Measurements from ENCODE around the gene NMNAT2.

The NMNAT2 gene

GRCh38 chr1:183203094-183203493 is 215.1 kb downstream of the NMNAT2 start:
- no peak for DNase-seq

GRCh38 chr1:183200451-183200850 is 217.7 kb downstream of the NMNAT2 start:
- no peak for DNase-seq

DNA sequence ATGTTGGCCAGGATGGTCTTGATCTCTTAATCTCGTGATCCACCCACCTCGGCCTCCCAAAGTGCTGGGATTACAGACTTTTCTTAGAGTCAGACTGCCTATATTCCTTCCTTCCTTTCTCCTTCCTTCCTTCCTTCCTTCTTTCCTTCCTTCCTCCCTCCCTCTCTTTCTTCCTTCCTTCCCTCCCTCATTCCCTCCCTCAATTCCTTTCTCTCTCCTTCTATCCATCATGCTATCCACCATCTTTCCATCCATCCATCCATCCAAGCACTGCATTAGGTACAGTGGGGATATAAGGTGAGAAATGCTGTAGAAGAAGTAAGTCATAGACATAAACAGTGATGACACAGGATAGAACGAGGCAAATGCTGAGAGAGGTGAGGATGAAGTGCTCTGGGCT is 218.9 kb downstream of the NMNAT2 start:
- no peak for DNase-seq

DNA sequence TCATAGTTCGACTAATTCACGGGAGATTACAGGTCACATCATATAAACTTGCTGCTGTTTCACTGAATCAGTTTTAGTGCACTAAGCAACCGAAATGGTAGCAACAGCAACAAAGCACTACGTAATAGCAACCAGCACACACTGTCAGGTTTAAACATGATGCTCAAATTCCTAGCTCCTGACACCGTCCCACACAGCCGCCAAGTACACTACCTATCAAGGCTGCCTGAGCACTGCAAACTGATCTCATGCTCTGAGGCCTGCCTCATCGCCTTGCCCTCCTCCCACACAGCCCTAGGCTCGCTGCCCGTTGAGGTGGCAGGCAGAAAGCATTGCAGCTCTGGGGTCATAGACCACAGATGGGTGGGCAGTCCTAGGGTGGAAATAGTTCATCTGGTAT is 219.7 kb downstream of the NMNAT2 start:
- DNase-seq, result no peak

Measured in NCI-H1694 treated with DMSO at 0.1 percent for 48 hours (cell line).